Gastroesophageal sphincter (tissue), 4 donors: ENCODE data around the gene TENT5A. TPM values are rescaled to one million over a fixed set of nuclear protein-coding genes. Genes with fewer than 3 reads are reported as not detected.

Source experiments
- ATAC-seq: fragments of 150-250 bp; one replicate; pipeline ENCODE4 v1.9.1; 2016; ENCODE audit warnings: mild to moderate bottlenecking, moderate library complexity
- H3K27ac ChIP-seq, 4 donors: fragments of 200-600 bp; sonication (generic) in 3 of 4; 1 replicate in 3 of 4; 2 replicates in 1 of 4; pipeline ENCODE4 v1.5.1; 2016 to 2019
- H3K27me3 ChIP-seq: fragments of 200-600 bp; sonication (generic); one replicate; pipeline ENCODE4 v1.5.1; 2019
- H3K36me3 ChIP-seq, 2 donors: fragments of 200-600 bp; sonication (generic); one replicate each; pipeline ENCODE4 v1.5.1; 2019; ENCODE audit warnings: control low read depth in 1 of 2
- H3K4me1 ChIP-seq, 3 donors: fragments of 200-600 bp; sonication (generic); 1 replicate in 2 of 3; 2 replicates in 1 of 3; pipeline ENCODE4 v1.5.1; 2016 to 2019; ENCODE audit warnings: control low read depth in 2 of 3
- H3K4me3 ChIP-seq, 2 donors: fragments of 200-600 bp; sonication (generic); one replicate each; pipeline ENCODE4 v1.5.1; 2019; ENCODE audit warnings: mild to moderate bottlenecking in 1 of 2, moderate library complexity in 1 of 2
- H3K9me3 ChIP-seq, 3 donors: fragments of 200-600 bp; sonication (generic); one replicate each; pipeline ENCODE4 v1.5.1; 2017 to 2019; ENCODE audit warnings: control low read depth in 2 of 3
- EP300 ChIP-seq: sonication (generic); formaldehyde crosslinking; IDR thresholded peaks from one replicate; pipeline ENCODE4 v1.6.1; 2017; ENCODE audit warnings: antibody characterized with exemption, mild to moderate bottlenecking
- POLR2A ChIP-seq, 2 donors: fragments of 450-650 bp; IDR thresholded peaks; one replicate each; pipeline ENCODE4 v1.6.1; 2017; ENCODE audit warnings: antibody characterized with exemption in 2 of 2, mild to moderate bottlenecking in 2 of 2, moderate library complexity in 1 of 2
- POLR2AphosphoS5 ChIP-seq: sonication (generic); formaldehyde crosslinking; IDR thresholded peaks from one replicate; pipeline ENCODE4 v1.6.1; 2017; ENCODE audit warnings: antibody characterized with exemption
- WGBS, 2 donors: methylation state at CpG; one replicate each; pipeline ENCODE4 v1.1.5; 2018; ENCODE audit warnings: low coverage in 1 of 2; 5-methylcytosine and 5-hydroxymethylcytosine counted together
- total RNA-seq, 4 donors: library from RNA; depleted of rRNA; stranded (reverse); fragments of >200 nt; gene quantifications; one replicate each; pipeline ENCODE4 v1.1.0, GENCODE V29; 2016
- TF ChIP-seq, protein P1 (sequence below), 4 experiments: fragments of 200-600 bp in 2 of 4; fragments of 450-650 bp in 2 of 4; sonication (generic) in 1 of 4; IDR thresholded peaks; one replicate each; pipeline ENCODE4 v1.5.1; 2017 to 2019; ENCODE audit warnings: antibody characterized with exemption in 4 of 4, mild to moderate bottlenecking in 2 of 4, moderate library complexity in 2 of 4

The TENT5A gene
- total RNA-seq, 4 donors from 2014 or later, result 8.4 to 35.8 (median 14.3) TPM

DNA sequence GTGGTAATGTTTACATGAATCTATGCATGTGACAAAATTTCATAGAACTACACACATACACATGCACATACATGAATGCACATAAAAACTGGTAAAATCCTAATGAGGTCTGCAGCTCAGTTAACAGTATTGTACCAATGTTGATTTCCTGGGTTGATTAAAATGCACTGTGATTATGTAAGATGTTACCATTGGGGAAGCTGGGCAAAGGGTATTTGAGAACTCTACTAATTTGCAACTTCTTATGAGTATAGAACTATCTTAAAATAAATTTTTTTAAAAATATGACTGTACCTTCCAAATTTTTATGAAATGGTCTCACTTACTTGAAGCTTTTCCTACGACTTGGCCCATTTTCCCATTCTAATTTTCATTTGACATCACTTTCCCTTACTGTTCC lies 43.4 kb upstream of the TENT5A start:
- Histone ChIP-seq H3K27me3 (no peaks in the 10 kb centered on the region), H3K4me1 (no peaks in the 10 kb centered on the region), H3K9me3 (no peaks in the 10 kb centered on the region), H3K27ac (no peak overlapping the region), H3K36me3 (no peaks in the 10 kb centered on the region), H3K4me3 (no peak overlapping the region)
- TF ChIP-seq POLR2AphosphoS5 (no peak), EP300 (no peak), POLR2A (IDR thresholded peaks at IDR 0.05) (no peak)
- TF ChIP-seq, protein P1, sequence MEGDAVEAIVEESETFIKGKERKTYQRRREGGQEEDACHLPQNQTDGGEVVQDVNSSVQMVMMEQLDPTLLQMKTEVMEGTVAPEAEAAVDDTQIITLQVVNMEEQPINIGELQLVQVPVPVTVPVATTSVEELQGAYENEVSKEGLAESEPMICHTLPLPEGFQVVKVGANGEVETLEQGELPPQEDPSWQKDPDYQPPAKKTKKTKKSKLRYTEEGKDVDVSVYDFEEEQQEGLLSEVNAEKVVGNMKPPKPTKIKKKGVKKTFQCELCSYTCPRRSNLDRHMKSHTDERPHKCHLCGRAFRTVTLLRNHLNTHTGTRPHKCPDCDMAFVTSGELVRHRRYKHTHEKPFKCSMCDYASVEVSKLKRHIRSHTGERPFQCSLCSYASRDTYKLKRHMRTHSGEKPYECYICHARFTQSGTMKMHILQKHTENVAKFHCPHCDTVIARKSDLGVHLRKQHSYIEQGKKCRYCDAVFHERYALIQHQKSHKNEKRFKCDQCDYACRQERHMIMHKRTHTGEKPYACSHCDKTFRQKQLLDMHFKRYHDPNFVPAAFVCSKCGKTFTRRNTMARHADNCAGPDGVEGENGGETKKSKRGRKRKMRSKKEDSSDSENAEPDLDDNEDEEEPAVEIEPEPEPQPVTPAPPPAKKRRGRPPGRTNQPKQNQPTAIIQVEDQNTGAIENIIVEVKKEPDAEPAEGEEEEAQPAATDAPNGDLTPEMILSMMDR (IDR thresholded peaks at IDR 0.05), result no peak
- WGBS, 2 donors, result 94 to 100% methylated on average over 1 of the region's 1 CpG
- no peak for ATAC-seq

- Histone ChIP-seq H3K27ac (no peak overlapping the region), H3K36me3 (no peaks in the 10 kb centered on the region), H3K27me3 (no peaks in the 10 kb centered on the region), H3K9me3 (no peaks in the 10 kb centered on the region), H3K4me3 (no peak overlapping the region), H3K4me1 (no peaks in the 10 kb centered on the region)
- ATAC-seq, result no peak
- no peak for TF ChIP-seq POLR2AphosphoS5
- TF ChIP-seq, protein P1 (IDR thresholded peaks at IDR 0.05), result no peak
- no peak for TF ChIP-seq EP300
- TF ChIP-seq POLR2A (IDR thresholded peaks at IDR 0.05), result no peak
- WGBS, 2 donors, result 72 to 100% methylated on average over 4 of the region's 4 CpGs
Measured at GRCh38 chr6:81793821-81794475, 41.5 kb upstream of the TENT5A start.

GRCh38 chr6:81792826-81793225 lies 40.3 kb upstream of the TENT5A start:
- Histone ChIP-seq H3K36me3 (no peaks in the 10 kb centered on the region), H3K4me3 (no peak overlapping the region), H3K27me3 (no peaks in the 10 kb centered on the region), H3K4me1 (peaks cover 0 to 3% (median under 1%) of the 10 kb centered on the region in 3 donors), H3K9me3 (no peaks in the 10 kb centered on the region), H3K27ac (no peak overlapping the region)
- TF ChIP-seq POLR2A (IDR thresholded peaks at IDR 0.05), result no peak
- no peak for TF ChIP-seq POLR2AphosphoS5
- TF ChIP-seq, protein P1 (IDR thresholded peaks at IDR 0.05), result no peak
- no peak for TF ChIP-seq EP300
- 33 to 75% methylated on average over 1 of the region's 1 CpG for WGBS, 2 donors
- no peak for ATAC-seq

GRCh38 chr6:81791756-81792155 lies 39.3 kb upstream of the TENT5A start:
- peaks cover 0 to 10% (median 4%) of the 10 kb centered on the region in 3 donors for H3K4me1 ChIP-seq
- H3K27ac ChIP-seq, result no peak overlapping the region
- H3K4me3 ChIP-seq, result no peak overlapping the region
- no peaks in the 10 kb centered on the region for H3K9me3 ChIP-seq
- WGBS, 2 donors, result 74 to 77% methylated on average over 2 of the region's 2 CpGs
- H3K27me3 ChIP-seq, result no peaks in the 10 kb centered on the region
- no peaks in the 10 kb centered on the region for H3K36me3 ChIP-seq
- no peak for TF ChIP-seq EP300
- ATAC-seq, result no peak

DNA sequence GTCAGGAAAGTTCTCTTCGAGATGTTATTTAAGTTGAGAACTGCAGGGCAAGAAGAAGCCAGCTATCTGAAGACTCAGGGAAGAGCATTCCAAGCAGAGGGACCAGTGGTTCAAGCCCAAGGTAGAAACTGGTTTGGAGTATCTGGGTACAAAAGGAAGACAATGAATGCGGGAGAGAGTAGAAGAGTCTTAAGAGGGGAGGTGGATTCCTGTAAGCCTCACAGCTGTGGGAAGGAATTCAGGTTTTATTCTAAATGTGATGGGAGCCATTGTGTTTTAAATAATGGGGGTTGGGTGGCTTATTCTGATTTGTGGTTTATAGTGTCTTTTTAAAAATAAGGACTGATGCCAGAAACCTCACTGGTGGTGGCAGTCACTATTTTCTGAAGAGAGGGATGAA lies 37.6 kb upstream of the TENT5A start:
- ATAC-seq, result no peak
- H3K27ac ChIP-seq, result no peak overlapping the region
- H3K4me3 ChIP-seq, result no peak overlapping the region
- H3K27me3 ChIP-seq, result no peaks in the 10 kb centered on the region
- TF ChIP-seq POLR2AphosphoS5, result no peak
- TF ChIP-seq EP300, result no peak
- TF ChIP-seq POLR2A (IDR thresholded peaks at IDR 0.05), result no peak
- TF ChIP-seq, protein P1 (IDR thresholded peaks at IDR 0.05), result no peak
- no peaks in the 10 kb centered on the region for H3K36me3 ChIP-seq
- H3K9me3 ChIP-seq, result no peaks in the 10 kb centered on the region
- H3K4me1 ChIP-seq, result peaks cover 0 to 10% (median 4%) of the 10 kb centered on the region in 3 donors
- WGBS, 2 donors, result 89 to 93% methylated on average over 2 of the region's 2 CpGs
